Measurements from ENCODE around the gene MPL. TPM values are rescaled to one million over a fixed set of nuclear protein-coding genes. Genes with fewer than 3 reads are reported as not detected.
"Not testable (repeated sequence)": the region's sequence is repeated elsewhere in the genome, so short reads cannot be mapped to it uniquely, and the experiment has no call there.

The MPL gene
- total RNA-seq, 4 donors from 2014 or later: not detected

DNA sequence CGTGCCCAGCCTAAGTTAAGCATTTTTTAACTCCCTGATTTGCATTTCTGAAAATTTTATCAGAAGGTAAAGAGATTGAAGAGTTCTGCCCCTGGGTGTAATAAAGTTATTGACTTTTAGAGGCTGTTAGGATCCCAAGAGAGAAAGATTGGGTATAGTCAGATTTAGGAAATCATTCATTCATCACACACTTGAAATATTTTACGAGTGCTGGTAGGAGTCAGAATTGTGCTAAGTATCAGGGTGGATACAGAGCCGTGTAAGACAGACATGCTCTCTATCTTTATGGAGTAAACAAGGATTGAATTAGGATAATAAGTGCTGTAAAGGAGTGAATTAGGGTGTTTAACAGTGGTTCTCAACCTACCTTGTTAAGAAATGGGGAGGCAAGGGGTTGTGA lies 55.1 kb downstream of the MPL start:
- 82% methylated on average over 3 of the region's 3 CpGs for WGBS
- Histone ChIP-seq H3K36me3 (peaks cover 7% of the 10 kb centered on the region), H3K27ac (no peak overlapping the region), H3K9me3 (no peaks in the 10 kb centered on the region), H3K4me1 (peaks cover 31% of the 10 kb centered on the region), H3K4me3 (no peak overlapping the region), H3K27me3 (no peaks in the 10 kb centered on the region)
- DNase-seq (ENCODE audit: low spot score in 2 of 2): no peak
- TF ChIP-seq, protein P1, sequence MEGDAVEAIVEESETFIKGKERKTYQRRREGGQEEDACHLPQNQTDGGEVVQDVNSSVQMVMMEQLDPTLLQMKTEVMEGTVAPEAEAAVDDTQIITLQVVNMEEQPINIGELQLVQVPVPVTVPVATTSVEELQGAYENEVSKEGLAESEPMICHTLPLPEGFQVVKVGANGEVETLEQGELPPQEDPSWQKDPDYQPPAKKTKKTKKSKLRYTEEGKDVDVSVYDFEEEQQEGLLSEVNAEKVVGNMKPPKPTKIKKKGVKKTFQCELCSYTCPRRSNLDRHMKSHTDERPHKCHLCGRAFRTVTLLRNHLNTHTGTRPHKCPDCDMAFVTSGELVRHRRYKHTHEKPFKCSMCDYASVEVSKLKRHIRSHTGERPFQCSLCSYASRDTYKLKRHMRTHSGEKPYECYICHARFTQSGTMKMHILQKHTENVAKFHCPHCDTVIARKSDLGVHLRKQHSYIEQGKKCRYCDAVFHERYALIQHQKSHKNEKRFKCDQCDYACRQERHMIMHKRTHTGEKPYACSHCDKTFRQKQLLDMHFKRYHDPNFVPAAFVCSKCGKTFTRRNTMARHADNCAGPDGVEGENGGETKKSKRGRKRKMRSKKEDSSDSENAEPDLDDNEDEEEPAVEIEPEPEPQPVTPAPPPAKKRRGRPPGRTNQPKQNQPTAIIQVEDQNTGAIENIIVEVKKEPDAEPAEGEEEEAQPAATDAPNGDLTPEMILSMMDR (IDR thresholded peaks at IDR 0.05): no peak
- no peak for TF ChIP-seq POLR2AphosphoS5 (IDR thresholded peaks at IDR 0.05)

DNA sequence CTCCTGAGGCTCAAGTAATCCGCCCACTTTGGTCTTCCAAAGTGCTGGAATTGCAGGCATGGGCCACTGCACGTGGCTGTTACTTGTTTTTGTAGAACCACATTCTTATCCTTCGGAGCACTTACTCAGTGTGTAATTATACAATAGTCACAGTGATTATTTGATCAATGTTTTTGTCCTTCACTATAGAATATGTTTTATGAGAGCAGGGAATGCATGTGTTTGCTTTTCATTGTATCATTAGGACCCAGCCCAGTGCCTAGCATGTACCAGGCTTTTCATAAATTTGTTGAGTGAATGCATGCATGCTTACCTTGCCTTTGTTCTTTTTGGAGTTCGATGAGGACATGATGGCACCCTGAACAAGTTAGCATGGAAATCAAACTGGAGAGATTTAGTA lies 57.9 kb downstream of the MPL start:
- 81% methylated on average over 4 of the region's 4 CpGs for WGBS

DNA sequence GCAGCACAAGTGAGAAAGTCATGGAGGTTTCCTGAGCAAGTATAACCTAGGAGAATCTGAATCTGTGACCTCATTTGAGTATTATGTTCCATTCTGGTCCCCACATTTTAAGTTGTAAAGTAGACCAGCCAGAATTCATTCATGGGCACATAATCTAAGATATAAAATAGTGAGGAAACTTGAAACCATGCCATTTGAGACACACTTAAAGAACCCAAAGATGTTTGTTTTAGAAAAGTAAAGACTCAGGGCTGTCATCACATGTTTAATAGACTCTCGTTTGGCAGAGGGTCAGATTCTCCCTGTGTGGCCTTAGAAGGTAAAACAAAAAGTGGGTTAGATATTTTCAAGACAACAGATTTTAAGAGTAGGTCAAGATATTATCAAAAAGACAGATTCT lies 58.4 kb downstream of the MPL start:
- 62% methylated on average over 1 of the region's 1 CpG for WGBS
- Histone ChIP-seq H3K4me1 (peaks cover 7% of the 10 kb centered on the region), H3K27me3 (no peaks in the 10 kb centered on the region), H3K4me3 (no peak overlapping the region), H3K27ac (no peak overlapping the region), H3K9me3 (no peaks in the 10 kb centered on the region), H3K36me3 (peaks cover 7% of the 10 kb centered on the region)
- no peak for TF ChIP-seq EP300 (IDR thresholded peaks at IDR 0.05)
- no peak for TF ChIP-seq POLR2A (IDR thresholded peaks at IDR 0.05)
- TF ChIP-seq, protein P1 (IDR thresholded peaks at IDR 0.05): no peak
- no peak for TF ChIP-seq POLR2AphosphoS5 (IDR thresholded peaks at IDR 0.05)
- DNase-seq (ENCODE audit: low spot score in 2 of 2): no peak

More for the DNA sequence above, 57.9 kb downstream of the MPL start:
- no peaks in the 10 kb centered on the region for H3K9me3 ChIP-seq
- H3K4me3 ChIP-seq: no peak overlapping the region
- TF ChIP-seq, protein P1 (IDR thresholded peaks at IDR 0.05): no peak
- TF ChIP-seq POLR2AphosphoS5 (IDR thresholded peaks at IDR 0.05) (no peak), POLR2A (IDR thresholded peaks at IDR 0.05) (no peak), EP300 (IDR thresholded peaks at IDR 0.05) (no peak)
- H3K27me3 ChIP-seq: no peaks in the 10 kb centered on the region
- H3K4me1 ChIP-seq: peaks cover 12% of the 10 kb centered on the region
- DNase-seq (ENCODE audit: low spot score in 2 of 2): no peak
- peaks cover 7% of the 10 kb centered on the region for H3K36me3 ChIP-seq
- no peak overlapping the region for H3K27ac ChIP-seq

DNA sequence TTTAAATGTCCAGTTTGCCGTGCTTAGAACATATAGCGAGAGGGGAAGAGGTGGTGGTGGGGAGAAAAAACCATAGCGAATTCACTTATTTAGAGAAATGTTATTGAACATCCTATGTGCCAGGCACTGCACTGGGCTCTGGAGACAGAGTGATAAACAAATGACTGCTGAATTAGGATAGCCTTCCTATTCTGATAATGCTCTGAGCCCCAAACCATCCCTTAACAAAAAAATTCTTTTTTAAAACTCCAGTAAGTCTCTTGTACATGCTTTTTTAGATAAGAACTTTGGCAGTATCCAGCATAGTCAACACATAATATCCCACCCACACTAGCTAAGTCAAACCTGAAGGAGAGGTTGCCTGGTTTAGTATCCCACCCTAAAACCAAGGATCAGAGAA lies 60.6 kb downstream of the MPL start:
- Histone ChIP-seq H3K27me3 (no peaks in the 10 kb centered on the region), H3K36me3 (peaks cover 12% of the 10 kb centered on the region), H3K4me1 (peaks cover 5% of the 10 kb centered on the region), H3K9me3 (no peaks in the 10 kb centered on the region), H3K27ac (no peak overlapping the region), H3K4me3 (no peak overlapping the region)
- no peak for DNase-seq (ENCODE audit: low spot score in 2 of 2)
- WGBS: 94% methylated on average over 3 of the region's 3 CpGs
- TF ChIP-seq, protein P1 (IDR thresholded peaks at IDR 0.05): no peak
- TF ChIP-seq POLR2A (IDR thresholded peaks at IDR 0.05) (no peak), POLR2AphosphoS5 (IDR thresholded peaks at IDR 0.05) (no peak), EP300 (IDR thresholded peaks at IDR 0.05) (no peak)

DNA sequence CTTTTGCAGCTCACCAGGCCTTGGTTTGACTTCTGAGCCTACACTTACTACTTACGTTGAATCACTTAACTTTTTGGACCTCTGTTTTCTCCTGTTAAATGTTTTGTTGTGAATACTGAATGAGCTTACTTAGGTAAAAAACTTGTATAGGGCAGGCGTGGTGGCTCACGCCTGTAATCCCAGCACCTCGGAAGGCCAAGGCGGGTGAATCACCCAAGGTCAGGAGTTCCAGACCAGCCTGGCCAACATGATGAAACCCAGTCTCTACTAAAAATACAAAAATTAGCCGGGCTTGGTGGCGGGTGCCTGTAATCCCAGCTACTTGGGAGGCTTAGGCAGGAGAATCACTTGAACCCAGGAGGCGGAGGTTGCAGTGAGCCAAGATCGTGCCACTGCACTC lies 62.8 kb downstream of the MPL start:
- H3K36me3 ChIP-seq: peaks cover 33% of the 10 kb centered on the region
- WGBS: 97% methylated on average over 9 of the region's 9 CpGs

More for the DNA sequence above, 62.8 kb downstream of the MPL start:
- DNase-seq (ENCODE audit: low spot score in 2 of 2); H3K4me1 ChIP-seq; H3K9me3 ChIP-seq; H3K27ac ChIP-seq; H3K4me3 ChIP-seq; H3K27me3 ChIP-seq: not testable (repeated sequence)
